ENCODE results near the gene REX1BD.

DNA sequence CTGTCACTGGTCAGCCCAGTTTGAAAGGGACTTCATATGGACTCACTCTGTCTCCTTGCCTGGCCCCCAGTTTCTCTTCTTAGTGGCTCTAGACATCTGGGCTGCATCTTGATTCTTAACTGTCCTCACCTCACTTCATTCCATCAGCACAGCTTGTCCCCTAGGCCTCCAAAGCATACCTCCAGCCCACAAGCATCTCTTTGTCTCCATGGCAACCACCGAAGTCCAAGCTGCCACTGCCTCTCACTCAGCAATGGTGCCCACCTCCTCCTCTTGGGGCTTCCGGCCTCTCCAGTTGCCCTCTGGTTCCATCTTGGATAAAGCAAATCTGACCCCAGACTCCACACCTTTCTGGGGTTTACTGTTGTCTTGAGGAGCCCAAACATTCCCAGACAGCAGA, 38.3 kb downstream of the REX1BD start:
- TF ChIP-seq EZH2 (IDR thresholded peaks at IDR 0.05; ENCODE audit: borderline replicate concordance, low read depth, low read length, severe bottlenecking) = no peak
- TF ChIP-seq, protein P1, sequence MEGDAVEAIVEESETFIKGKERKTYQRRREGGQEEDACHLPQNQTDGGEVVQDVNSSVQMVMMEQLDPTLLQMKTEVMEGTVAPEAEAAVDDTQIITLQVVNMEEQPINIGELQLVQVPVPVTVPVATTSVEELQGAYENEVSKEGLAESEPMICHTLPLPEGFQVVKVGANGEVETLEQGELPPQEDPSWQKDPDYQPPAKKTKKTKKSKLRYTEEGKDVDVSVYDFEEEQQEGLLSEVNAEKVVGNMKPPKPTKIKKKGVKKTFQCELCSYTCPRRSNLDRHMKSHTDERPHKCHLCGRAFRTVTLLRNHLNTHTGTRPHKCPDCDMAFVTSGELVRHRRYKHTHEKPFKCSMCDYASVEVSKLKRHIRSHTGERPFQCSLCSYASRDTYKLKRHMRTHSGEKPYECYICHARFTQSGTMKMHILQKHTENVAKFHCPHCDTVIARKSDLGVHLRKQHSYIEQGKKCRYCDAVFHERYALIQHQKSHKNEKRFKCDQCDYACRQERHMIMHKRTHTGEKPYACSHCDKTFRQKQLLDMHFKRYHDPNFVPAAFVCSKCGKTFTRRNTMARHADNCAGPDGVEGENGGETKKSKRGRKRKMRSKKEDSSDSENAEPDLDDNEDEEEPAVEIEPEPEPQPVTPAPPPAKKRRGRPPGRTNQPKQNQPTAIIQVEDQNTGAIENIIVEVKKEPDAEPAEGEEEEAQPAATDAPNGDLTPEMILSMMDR (IDR thresholded peaks at IDR 0.05; ENCODE audit: borderline replicate concordance, extremely low read depth, low read length, poor library complexity, severe bottlenecking) = no peak
